ENCODE data around the gene MMP25. TPM values are rescaled to one million over a fixed set of nuclear protein-coding genes. Genes with fewer than 3 reads are reported as not detected.

The MMP25 gene
- 0.04 and 0.13 TPM in 2 replicates for total RNA-seq

DNA sequence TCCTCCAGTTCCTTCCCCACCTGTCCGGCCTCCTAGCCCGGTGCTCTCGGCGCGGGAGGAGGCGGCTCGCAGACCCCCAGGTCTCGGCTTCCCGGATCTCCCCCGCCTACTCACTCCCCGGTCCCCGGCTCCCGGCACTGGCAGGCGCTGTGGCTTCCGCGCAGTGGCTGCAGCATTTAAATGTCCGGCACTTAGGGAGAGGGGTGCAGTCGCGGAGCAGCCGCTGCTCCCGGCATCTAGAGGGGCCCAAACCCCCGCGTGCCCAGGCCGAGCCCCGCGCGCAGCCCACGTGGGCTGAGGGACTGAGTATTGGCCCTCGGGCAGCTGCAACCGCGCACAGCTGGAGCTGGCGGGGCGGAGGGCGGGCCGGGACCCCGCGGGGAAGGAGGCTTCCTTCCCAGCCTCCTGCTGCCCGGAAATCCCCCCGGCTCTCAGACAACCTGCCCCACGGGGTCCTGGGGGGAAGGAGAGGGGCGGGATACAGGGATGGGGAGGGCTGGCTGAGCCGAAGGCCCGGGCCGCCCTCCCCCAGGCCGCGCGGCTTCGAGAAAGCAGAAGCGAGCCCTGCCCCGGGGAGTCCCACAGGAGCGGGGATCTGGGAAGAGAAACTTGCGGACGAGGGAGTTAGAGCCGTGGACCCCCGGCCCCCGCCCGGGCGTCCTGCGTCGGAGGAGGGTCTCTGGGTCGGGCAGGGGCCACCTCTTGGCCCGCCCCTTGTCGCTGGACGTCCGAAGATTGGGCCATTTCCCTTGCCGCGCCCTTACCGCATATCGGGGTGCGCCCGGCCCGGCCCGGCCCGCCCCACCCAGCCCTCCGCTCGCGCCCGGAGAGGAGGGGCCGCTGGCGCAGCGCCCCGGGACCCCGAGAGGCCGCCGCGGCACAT lies at the start of gene MMP25:
TSS of gene MMP25 (plus strand) at position 804 of the 883 bp plus-strand sequence. CDS start 357 bp downstream, outside the sequence.
- DNase-seq (ENCODE audit: low read depth, low spot score), result no peak

DNA sequence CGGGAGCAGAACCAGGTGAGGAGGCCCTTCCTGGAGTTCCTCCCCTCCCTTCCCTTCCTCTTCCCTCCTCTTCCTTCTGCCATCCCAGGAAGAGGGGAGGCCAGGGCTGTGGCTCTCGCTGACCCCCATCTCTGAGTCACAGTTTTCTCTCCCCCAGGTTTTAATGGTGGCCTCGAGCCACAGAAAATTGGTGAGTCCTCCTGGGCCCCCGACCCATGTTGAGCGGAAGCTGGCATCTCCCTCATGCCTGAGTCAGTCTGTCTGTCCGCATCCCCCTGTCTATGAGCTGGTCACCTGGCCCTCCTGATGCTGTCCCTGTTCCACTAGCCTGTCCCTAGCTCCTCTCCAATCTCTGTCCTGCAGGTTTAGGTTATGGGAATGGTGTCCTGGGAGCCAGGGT lies 46.4 kb upstream of the MMP25 start:
- DNase-seq (ENCODE audit: low read depth, low spot score), result no peak

- no peak for DNase-seq (ENCODE audit: low read depth, low spot score)
Measured at GRCh38 chr16:3000540-3000939, 45.8 kb upstream of the MMP25 start.

DNA sequence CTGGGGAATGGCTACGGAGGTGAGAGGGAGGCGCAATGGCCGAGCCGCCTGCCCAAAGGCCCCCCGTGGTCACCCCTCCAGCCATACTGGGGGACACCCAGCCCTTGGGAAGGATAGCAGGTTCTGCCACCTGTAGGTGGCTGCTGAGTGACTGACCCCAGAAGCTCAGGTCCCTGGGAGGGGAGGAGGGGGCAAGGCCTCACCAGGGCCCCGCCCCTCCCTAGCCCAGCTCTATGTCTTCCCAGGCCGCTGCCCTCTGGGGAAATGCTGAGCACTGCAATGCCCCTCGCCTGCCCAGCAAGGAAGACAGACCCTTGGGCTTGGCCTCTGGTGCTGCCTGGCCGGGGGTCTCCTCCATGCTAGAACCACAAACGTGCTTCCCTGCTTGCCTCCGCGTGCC lies 45.0 kb upstream of the MMP25 start:
- DNase-seq (ENCODE audit: low read depth, low spot score), result no peak

DNA sequence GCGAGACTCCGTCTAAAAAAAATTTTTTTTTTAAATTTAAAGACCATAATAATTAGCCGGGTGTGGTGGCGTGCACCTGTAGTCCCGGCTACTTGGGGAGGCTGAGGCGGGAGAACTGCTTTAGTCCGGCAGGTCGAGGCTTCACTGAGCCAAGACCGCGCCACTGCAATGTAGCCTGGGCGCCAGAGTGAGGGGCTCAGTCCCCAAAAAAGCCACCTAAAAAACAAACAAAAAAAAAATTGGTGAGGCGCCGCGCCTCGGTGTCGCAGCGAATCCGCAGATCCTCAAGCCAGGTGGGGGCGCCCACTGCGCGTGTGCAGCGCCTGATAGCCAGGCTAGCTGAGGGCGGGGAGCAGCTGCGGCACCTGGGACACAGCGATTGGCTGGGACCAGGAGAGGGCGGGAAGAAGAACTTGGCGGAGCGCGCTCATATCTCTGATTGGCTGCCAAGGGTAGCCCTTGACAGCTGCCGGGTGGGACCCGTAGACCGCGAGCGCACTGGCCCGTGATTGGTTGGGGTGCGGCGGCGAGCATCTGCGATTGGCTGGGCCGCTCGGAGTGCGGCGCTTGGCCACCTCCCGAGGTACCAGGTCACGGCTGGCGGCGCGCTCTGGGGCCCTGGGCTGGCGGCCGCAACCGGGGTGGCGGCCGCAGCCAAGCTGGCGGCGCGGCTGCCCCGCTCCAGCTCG lies 42.6 kb upstream of the MMP25 start:
- peak; percentile 98 for DNase-seq (ENCODE audit: low read depth, low spot score)

GRCh38 chr16:3004319-3004718 lies 42.0 kb upstream of the MMP25 start:
- no peak for DNase-seq (ENCODE audit: low read depth, low spot score)

GRCh38 chr16:3004781-3005284 lies 41.5 kb upstream of the MMP25 start:
- no peak for DNase-seq (ENCODE audit: low read depth, low spot score)

DNA sequence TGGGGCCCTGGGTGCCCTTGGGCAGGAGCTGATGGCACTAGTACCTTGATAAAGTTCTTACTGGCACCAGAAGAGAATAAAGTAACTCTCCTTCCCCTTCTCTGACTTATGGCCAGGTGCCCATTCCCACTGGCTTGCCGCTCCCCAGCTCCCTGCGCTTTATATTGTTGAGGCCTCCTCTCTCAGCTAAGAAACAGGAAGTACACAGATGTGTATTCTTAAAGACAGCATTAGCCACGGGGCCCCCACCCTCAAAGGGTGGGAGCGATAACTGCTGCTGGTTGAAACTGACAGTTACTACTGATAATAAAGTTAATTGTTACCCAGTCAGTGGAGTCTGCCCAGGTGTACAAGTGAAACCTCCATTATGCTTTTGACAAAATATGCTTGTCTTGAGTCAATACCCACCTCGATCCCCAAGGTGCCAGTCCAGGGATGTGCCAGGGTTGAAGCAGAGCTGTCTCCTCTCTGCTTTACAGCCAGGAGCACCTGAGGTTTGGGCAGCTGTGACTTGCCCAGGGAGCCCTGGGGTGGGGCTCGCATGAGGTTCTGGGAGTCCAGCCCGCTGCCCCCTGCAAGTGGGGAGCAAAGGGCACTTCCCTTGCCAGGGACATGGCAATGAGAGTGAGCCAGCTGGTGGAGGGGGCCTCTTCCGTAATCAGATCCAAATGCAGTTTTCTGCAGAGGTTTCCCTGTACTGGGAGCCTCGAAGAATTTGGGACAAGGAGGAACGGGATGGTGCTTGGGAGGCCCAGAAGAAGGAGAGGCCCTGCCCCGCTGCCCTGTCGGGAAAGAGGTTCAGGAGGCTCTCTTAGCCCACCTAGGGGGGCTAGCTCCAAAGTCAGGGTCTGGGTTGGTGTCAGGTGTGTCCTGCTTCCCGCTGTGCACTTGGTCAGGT lies 39.1 kb upstream of the MMP25 start:
- DNase-seq (ENCODE audit: low read depth, low spot score), result no peak

- DNase-seq (ENCODE audit: low read depth, low spot score), result no peak
Measured at GRCh38 chr16:3007957-3008689, 38.2 kb upstream of the MMP25 start.

GRCh38 chr16:3008690-3009037 lies 37.7 kb upstream of the MMP25 start:
- DNase-seq (ENCODE audit: low read depth, low spot score), result no peak

- DNase-seq (ENCODE audit: low read depth, low spot score), result no peak
Measured at GRCh38 chr16:3009568-3010390, 36.6 kb upstream of the MMP25 start.

DNA sequence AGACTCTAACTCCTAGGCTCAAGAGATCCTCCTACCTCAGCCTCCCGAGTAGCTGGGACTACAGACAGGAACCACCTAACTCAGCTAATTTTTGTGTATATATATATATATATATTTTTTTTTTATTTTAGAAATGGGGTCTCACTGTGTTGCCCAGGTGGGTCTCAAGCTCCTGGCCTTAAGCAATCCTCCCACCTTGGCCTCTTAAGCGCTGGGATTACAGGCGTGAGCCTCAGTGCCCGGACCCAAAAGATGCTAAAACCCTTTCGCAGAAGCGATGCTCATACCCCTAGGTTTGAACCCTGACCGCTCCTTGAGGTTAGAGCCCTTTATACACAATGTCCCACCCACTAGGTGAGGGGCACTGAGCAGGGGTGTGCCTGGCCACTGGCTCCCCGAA lies 35.9 kb upstream of the MMP25 start:
- no peak for DNase-seq (ENCODE audit: low read depth, low spot score)

- DNase-seq (ENCODE audit: low read depth, low spot score), result no peak
Measured at GRCh38 chr16:3012246-3012645, 34.1 kb upstream of the MMP25 start.

- DNase-seq (ENCODE audit: low read depth, low spot score), result no peak
Measured at GRCh38 chr16:3012828-3013420, 33.4 kb upstream of the MMP25 start, which contains the start of gene CLDN9. Gene CLDN9, plus strand, starts transcription at chr16:3012923. Its CDS starts 440 bp downstream, at chr16:3013363.

- DNase-seq (ENCODE audit: low read depth, low spot score), result no peak
Measured at GRCh38 chr16:3013491-3013951, 32.8 kb upstream of the MMP25 start.

GRCh38 chr16:3013998-3014690 lies 32.2 kb upstream of the MMP25 start:
- DNase-seq (ENCODE audit: low read depth, low spot score), result no peak

- no peak for DNase-seq (ENCODE audit: low read depth, low spot score)
Measured at GRCh38 chr16:3014971-3015370, 31.4 kb upstream of the MMP25 start.

DNA sequence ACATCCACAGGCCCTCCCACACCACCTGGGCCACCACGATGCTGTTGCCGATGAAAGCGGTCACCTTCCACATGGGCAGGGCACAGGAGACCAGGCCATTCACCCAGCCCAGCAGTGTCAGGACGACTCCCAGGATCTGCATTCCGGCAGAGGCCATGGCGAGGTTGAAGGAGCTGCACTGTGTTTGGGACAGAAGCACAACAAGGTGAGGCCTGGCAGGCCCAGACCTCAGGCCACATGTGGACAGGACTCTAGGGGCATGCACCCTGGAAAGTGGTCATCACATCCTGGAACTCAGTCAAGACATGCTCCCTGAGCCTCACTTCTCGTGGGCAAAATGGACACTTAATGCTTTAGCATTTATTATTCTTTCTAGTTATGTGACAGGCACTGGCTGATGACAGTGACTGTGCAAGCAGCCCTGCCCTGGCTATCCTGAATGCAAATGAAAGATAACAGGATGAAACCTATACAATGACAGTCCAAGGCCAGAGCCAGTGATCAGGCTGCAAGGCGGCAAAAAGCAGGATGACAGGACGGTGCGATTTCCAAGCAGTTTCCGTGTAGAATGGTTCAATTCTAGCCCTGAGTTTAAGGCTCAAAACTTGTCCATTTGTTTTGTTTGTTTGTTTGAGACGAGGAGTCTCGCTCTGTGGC lies 30.4 kb upstream of the MMP25 start:
- DNase-seq (ENCODE audit: low read depth, low spot score), result no peak
